Articular chondrocyte of knee joint (primary cell): ENCODE data around the gene CLDN1. TPM values are rescaled to one million over a fixed set of nuclear protein-coding genes. Genes with fewer than 3 reads are reported as not detected.

Experiments
- total RNA-seq: library from RNA; depleted of rRNA; stranded (reverse); fragments of >200 nt; gene quantifications from 2 replicates; pipeline ENCODE4 v1.2.3, GENCODE V29; 2012

The CLDN1 gene, protein sequence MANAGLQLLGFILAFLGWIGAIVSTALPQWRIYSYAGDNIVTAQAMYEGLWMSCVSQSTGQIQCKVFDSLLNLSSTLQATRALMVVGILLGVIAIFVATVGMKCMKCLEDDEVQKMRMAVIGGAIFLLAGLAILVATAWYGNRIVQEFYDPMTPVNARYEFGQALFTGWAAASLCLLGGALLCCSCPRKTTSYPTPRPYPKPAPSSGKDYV
- 0.26 and 2.7 TPM in 2 replicates for total RNA-seq

DNA sequence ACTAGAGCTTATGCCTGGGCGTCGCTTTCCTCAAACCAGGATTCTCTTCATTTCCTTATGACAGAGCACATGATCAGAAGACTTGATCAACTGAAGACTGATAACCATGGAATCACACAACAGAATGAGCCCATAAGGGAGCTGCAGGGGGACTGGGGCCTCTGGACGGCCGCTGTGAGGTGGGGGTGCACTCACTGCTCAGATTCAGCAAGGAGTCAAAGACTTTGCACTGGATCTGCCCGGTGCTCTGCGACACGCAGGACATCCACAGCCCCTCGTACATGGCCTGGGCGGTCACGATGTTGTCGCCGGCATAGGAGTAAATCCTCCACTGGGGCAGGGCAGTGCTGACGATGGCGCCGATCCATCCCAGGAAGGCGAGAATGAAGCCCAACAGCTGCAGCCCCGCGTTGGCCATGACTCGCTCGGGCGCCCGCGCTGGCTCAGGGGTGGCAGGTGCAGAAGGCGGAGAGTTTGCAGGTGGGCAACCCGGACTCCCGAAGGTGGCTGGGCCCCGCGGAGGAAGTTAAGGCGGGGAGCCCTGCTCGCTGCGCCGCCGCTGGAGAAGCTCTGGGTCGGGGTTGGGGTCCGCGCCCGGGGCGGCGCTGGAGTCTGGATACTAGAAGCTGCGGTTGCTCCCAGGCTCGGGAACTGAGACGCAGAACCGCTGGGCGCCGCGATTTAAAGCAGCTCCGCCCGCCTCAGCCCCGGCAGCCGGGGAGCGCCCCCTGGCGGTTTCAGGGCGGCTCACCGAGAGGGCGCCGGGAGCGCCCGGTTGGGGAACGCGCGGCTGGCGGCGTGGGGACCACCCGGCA lies at the start of gene CLDN1:
TSS of gene CLDN1 (minus strand) at position 658 of the 815 bp plus-strand sequence. CDS start at position 418, 240 bp downstream.

Other genes with a start within 250 kb of the CLDN1 start
- 189 and 220 TPM in 2 replicates for gene P3H2, start 201.5 kb downstream of the CLDN1 start, total RNA-seq
- gene CLDN16, start 65.7 kb upstream of the CLDN1 start, total RNA-seq, result not detected in 2 replicates
- gene TMEM207, start 127.5 kb upstream of the CLDN1 start, total RNA-seq, result not detected in 2 replicates
- 13.7 and 22.1 TPM in 2 replicates for gene IL1RAP, start 191.6 kb upstream of the CLDN1 start, total RNA-seq